ENCODE results near the gene C10orf71.

DNA sequence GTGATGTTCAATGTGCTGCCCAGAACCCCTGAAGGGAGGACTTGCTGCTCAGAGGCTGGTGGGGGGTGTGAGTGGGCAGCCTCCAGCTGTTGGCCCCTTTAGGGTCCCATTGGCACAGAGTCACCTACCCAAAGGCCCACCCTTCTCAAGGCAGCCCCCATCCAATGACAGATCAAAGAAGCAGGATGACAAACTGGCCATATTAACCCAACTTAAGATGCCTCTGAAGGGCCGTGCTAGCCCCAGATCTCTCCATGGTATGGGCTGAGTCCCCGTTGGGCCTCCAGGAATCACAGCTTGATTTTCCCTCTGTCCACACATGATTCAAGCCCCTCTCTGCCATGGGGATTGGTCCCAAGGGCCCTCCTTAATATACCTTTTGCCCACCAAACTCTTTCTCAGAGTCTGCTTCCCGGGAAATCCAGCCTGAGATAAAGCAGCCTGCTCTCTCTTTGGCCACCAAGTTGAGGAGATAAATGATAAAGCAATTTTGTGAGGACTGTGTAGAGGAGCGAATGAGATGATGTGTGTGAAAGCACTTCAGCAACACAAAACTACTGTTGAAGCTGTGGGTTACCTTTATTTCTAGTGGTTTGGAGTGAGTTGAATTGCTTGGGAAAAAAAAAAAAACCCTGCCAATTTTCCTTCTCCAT, 38.2 kb upstream of the C10orf71 start:
- TF ChIP-seq, protein P1, sequence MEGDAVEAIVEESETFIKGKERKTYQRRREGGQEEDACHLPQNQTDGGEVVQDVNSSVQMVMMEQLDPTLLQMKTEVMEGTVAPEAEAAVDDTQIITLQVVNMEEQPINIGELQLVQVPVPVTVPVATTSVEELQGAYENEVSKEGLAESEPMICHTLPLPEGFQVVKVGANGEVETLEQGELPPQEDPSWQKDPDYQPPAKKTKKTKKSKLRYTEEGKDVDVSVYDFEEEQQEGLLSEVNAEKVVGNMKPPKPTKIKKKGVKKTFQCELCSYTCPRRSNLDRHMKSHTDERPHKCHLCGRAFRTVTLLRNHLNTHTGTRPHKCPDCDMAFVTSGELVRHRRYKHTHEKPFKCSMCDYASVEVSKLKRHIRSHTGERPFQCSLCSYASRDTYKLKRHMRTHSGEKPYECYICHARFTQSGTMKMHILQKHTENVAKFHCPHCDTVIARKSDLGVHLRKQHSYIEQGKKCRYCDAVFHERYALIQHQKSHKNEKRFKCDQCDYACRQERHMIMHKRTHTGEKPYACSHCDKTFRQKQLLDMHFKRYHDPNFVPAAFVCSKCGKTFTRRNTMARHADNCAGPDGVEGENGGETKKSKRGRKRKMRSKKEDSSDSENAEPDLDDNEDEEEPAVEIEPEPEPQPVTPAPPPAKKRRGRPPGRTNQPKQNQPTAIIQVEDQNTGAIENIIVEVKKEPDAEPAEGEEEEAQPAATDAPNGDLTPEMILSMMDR (IDR thresholded peaks at IDR 0.05), result no peak
- TF ChIP-seq POLR2A (IDR thresholded peaks at IDR 0.05) (no peak), POLR2AphosphoS5 (IDR thresholded peaks at IDR 0.05) (no peak), EP300 (IDR thresholded peaks at IDR 0.05) (no peak)
